SK-N-SH treated with all-trans-retinoic acid at 6 μM for 48 hours (cell line): Measurements from ENCODE around the gene ADAM17.

Source experiments
- ATAC-seq: fragments of 200-7000 bp; cut with Tn5 transposase; 3 replicates; pipeline ENCODE4 v1.9.1; 2020; ENCODE audit warnings: mild to moderate bottlenecking, moderate library complexity
- ARNTL ChIP-seq: fragments of 450-650 bp; formaldehyde crosslinking; IDR thresholded peaks from 2 replicates; pipeline ENCODE4 v1.5.0; 2020; ENCODE audit warnings: low read depth, mild to moderate bottlenecking, moderate library complexity, borderline replicate concordance
- BACH2 ChIP-seq: fragments of 250-450 bp; sonication (Bioruptor Pico); IDR thresholded peaks from 2 replicates; pipeline ENCODE4 v1.9.0; 2021; ENCODE audit warnings: mild to moderate bottlenecking, borderline replicate concordance
- CREB5 ChIP-seq: fragments of 250-450 bp; sonication (Bioruptor Pico); IDR thresholded peaks from 2 replicates; pipeline ENCODE4 v1.5.1; 2020; ENCODE audit warnings: low read depth, mild to moderate bottlenecking, moderate library complexity
- CSDC2 ChIP-seq: fragments of 250-450 bp; sonication (Bioruptor Pico); IDR thresholded peaks from 2 replicates; pipeline ENCODE4 v1.5.0; 2020; ENCODE audit warnings: mild to moderate bottlenecking, moderate library complexity
- ESRRG ChIP-seq: fragments of 250-450 bp; sonication (Bioruptor Pico); IDR thresholded peaks from 2 replicates; pipeline ENCODE4 v1.6.1; 2021; ENCODE audit warnings: mild to moderate bottlenecking
- GLIS3 ChIP-seq: fragments of 250-450 bp; sonication (Bioruptor Pico); IDR thresholded peaks from 2 replicates; pipeline ENCODE4 v1.5.0; 2020; ENCODE audit warnings: mild to moderate bottlenecking, moderate library complexity
- ISL1 ChIP-seq: fragments of 250-450 bp; sonication (Bioruptor Pico); IDR thresholded peaks from 2 replicates; pipeline ENCODE4 v2.1.2; 2022; ENCODE audit warnings: mild to moderate bottlenecking, moderate library complexity
- OSR1 ChIP-seq: fragments of 250-450 bp; sonication (Bioruptor Pico); IDR thresholded peaks from 2 replicates; pipeline ENCODE4 v1.8.0; 2022; ENCODE audit warnings: moderate library complexity, mild to moderate bottlenecking, inconsistent platforms
- PATZ1 ChIP-seq: fragments of 250-450 bp; sonication (Bioruptor Pico); IDR thresholded peaks from 2 replicates; pipeline ENCODE4 v1.8.0; 2020; ENCODE audit warnings: mild to moderate bottlenecking, moderate library complexity, borderline replicate concordance
- POU6F1 ChIP-seq: fragments of 250-450 bp; sonication (Bioruptor Pico); IDR thresholded peaks from 2 replicates; pipeline ENCODE4 v1.8.0; 2021; ENCODE audit warnings: low read depth, mild to moderate bottlenecking, moderate library complexity, borderline replicate concordance
- PPARA ChIP-seq: fragments of 250-450 bp; sonication (Bioruptor Pico); IDR thresholded peaks from 2 replicates; pipeline ENCODE4 v1.5.0; 2020; ENCODE audit warnings: mild to moderate bottlenecking, borderline replicate concordance
- RARB ChIP-seq: fragments of 250-450 bp; sonication (Bioruptor Pico); IDR thresholded peaks from 2 replicates; pipeline ENCODE4 v1.8.0; 2021; ENCODE audit warnings: mild to moderate bottlenecking, moderate library complexity
- SNAI2 ChIP-seq: fragments of 250-450 bp; sonication (Bioruptor Pico); IDR thresholded peaks from 2 replicates; pipeline ENCODE4 v1.5.0; 2020; ENCODE audit warnings: mild to moderate bottlenecking, moderate library complexity
- TCF4 ChIP-seq: fragments of 250-450 bp; sonication (Bioruptor Pico); IDR thresholded peaks from 2 replicates; pipeline ENCODE4 v1.8.0; 2021; ENCODE audit warnings: mild to moderate bottlenecking, moderate library complexity, borderline replicate concordance
- TOX ChIP-seq: fragments of 250-450 bp; sonication (Bioruptor Pico); IDR thresholded peaks from 2 replicates; pipeline ENCODE4 v1.8.0; 2021; ENCODE audit warnings: mild to moderate bottlenecking, moderate library complexity, borderline replicate concordance
- TSHZ2 ChIP-seq: fragments of 250-450 bp; sonication (Bioruptor Pico); IDR thresholded peaks from 2 replicates; pipeline ENCODE4 v1.5.0; 2020; ENCODE audit warnings: mild to moderate bottlenecking, moderate library complexity
- ZC3H10 ChIP-seq: fragments of 250-450 bp; sonication (Bioruptor Pico); IDR thresholded peaks from 2 replicates; pipeline ENCODE4 v1.5.1; 2021; ENCODE audit warnings: mild to moderate bottlenecking, moderate library complexity
- ZFP3 ChIP-seq: fragments of 250-450 bp; sonication (Bioruptor Pico); IDR thresholded peaks from 2 replicates; pipeline ENCODE4 v1.5.0; 2020; ENCODE audit warnings: mild to moderate bottlenecking, moderate library complexity
- ZNF565 ChIP-seq: fragments of 450-650 bp; formaldehyde crosslinking; conservative IDR thresholded peaks from 2 replicates; pipeline ENCODE4 v1.5.0; 2020; ENCODE audit warnings: low read depth, mild to moderate bottlenecking, moderate library complexity
- ZNF70 ChIP-seq: fragments of 450-650 bp; formaldehyde crosslinking; IDR thresholded peaks from 2 replicates; pipeline ENCODE4 v1.5.0; 2020; ENCODE audit warnings: mild to moderate bottlenecking, moderate library complexity

The ADAM17 gene

GRCh38 chr2:9480157-9480556 is 75.5 kb downstream of the ADAM17 start:
- no peak for ATAC-seq

GRCh38 chr2:9478526-9478925 is 77.1 kb downstream of the ADAM17 start:
- no peak for ATAC-seq
- TF ChIP-seq ARNTL (CRISPR knock-in tag) (no peak), TCF4 (CRISPR knock-in tag) (no peak), TOX (CRISPR knock-in tag) (no peak), RARB (CRISPR knock-in tag) (no peak), ISL1 (CRISPR knock-in tag) (no peak), SNAI2 (no peak), CSDC2 (CRISPR knock-in tag) (no peak), CREB5 (CRISPR knock-in tag) (no peak), PATZ1 (no peak), TSHZ2 (CRISPR knock-in tag) (no peak), ZFP3 (CRISPR knock-in tag) (no peak), ESRRG (no peak), PPARA (no peak), ZNF70 (CRISPR knock-in tag) (no peak)

More at GRCh38 chr2:9480157-9480556, 75.5 kb downstream of the ADAM17 start:
- TF ChIP-seq ZFP3 (CRISPR knock-in tag) = no peak
- TF ChIP-seq ZNF70 (CRISPR knock-in tag) = no peak
- no peak for TF ChIP-seq ZNF565
- TF ChIP-seq TCF4 (CRISPR knock-in tag) = no peak
- no peak for TF ChIP-seq OSR1
- no peak for TF ChIP-seq CREB5 (CRISPR knock-in tag)
- TF ChIP-seq PPARA = no peak
- TF ChIP-seq CSDC2 (CRISPR knock-in tag) = no peak
- TF ChIP-seq ZC3H10 (CRISPR knock-in tag) = no peak
- TF ChIP-seq BACH2 (CRISPR knock-in tag) = no peak
- TF ChIP-seq ESRRG = no peak
- no peak for TF ChIP-seq TSHZ2 (CRISPR knock-in tag)
- TF ChIP-seq GLIS3 (CRISPR knock-in tag) = no peak
- no peak for TF ChIP-seq SNAI2
- no peak for TF ChIP-seq TOX (CRISPR knock-in tag)
- no peak for TF ChIP-seq RARB (CRISPR knock-in tag)
- TF ChIP-seq ARNTL (CRISPR knock-in tag) = no peak
- TF ChIP-seq POU6F1 = no peak
- no peak for TF ChIP-seq ISL1 (CRISPR knock-in tag)
